ENCODE data around the gene PTH1R. TPM values are rescaled to one million over a fixed set of nuclear protein-coding genes. Genes with fewer than 3 reads are reported as not detected.

Gene PTH1R
- total and polyA plus RNA-seq, 10 of the 15 experiments (the other 5 are each of a cell fraction or from before 2014, with no cell fraction given) = not detected

DNA sequence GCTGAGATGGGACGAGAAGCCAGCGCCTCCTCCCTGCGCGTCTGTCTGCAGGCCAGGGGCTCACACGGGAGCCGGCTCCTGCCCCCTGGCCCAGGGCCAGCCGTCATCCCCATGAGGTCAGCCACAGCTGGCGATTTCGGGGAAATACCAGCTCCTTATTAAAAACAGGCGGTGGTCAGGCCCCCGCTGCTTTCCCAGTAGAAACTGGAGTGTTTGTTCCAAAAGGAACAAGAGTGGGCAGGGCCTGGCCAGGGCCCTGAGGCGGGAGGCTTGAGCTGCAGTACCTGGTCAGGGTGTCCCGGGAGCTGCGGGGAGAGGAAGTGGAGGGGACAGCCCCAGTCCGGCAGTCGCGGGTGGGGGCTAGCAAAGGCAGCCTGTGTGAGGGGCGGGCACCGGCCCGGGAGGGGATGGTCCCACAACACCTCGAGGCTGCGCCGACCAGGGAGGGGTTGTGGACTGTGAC lies 32.1 kb upstream of the PTH1R start (continued):
- TF ChIP-seq, protein P1, sequence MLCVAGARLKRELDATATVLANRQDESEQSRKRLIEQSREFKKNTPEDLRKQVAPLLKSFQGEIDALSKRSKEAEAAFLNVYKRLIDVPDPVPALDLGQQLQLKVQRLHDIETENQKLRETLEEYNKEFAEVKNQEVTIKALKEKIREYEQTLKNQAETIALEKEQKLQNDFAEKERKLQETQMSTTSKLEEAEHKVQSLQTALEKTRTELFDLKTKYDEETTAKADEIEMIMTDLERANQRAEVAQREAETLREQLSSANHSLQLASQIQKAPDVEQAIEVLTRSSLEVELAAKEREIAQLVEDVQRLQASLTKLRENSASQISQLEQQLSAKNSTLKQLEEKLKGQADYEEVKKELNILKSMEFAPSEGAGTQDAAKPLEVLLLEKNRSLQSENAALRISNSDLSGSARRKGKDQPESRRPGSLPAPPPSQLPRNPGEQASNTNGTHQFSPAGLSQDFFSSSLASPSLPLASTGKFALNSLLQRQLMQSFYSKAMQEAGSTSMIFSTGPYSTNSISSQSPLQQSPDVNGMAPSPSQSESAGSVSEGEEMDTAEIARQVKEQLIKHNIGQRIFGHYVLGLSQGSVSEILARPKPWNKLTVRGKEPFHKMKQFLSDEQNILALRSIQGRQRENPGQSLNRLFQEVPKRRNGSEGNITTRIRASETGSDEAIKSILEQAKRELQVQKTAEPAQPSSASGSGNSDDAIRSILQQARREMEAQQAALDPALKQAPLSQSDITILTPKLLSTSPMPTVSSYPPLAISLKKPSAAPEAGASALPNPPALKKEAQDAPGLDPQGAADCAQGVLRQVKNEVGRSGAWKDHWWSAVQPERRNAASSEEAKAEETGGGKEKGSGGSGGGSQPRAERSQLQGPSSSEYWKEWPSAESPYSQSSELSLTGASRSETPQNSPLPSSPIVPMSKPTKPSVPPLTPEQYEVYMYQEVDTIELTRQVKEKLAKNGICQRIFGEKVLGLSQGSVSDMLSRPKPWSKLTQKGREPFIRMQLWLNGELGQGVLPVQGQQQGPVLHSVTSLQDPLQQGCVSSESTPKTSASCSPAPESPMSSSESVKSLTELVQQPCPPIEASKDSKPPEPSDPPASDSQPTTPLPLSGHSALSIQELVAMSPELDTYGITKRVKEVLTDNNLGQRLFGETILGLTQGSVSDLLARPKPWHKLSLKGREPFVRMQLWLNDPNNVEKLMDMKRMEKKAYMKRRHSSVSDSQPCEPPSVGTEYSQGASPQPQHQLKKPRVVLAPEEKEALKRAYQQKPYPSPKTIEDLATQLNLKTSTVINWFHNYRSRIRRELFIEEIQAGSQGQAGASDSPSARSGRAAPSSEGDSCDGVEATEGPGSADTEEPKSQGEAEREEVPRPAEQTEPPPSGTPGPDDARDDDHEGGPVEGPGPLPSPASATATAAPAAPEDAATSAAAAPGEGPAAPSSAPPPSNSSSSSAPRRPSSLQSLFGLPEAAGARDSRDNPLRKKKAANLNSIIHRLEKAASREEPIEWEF (IDR thresholded peaks at IDR 0.05; ENCODE audit: insufficient replicate concordance, low read depth, low read length) = no peak
- TF ChIP-seq TAF1 (IDR thresholded peaks at IDR 0.05; ENCODE audit: borderline replicate concordance, low read depth, low read length) (no peak), SUPT20H (IDR thresholded peaks at IDR 0.05; ENCODE audit: borderline replicate concordance, control insufficient read depth, low read depth, low read length) (no peak), CREB1 (IDR thresholded peaks at IDR 0.05; ENCODE audit: low read depth) (no peak), SRF (IDR thresholded peaks at IDR 0.05; ENCODE audit: low read depth in 2 of 2, low read length in 2 of 2) (no peak), IKZF1 (conservative IDR thresholded peaks at IDR 0.05) (no peak; the same call in 1 of the 2 replicates), ZNF622 (IDR thresholded peaks at IDR 0.05) (no peak), SPI1 (IDR thresholded peaks at IDR 0.05; ENCODE audit: borderline replicate concordance, insufficient read depth, low read depth, low read length) (peak; percentile 59), DPF2 (IDR thresholded peaks at IDR 0.05) (0 out of 2 replicates have a peak, but pooled peaks have one; percentile 66), FOXK2 (IDR thresholded peaks at IDR 0.05) (no peak), ZZZ3 (IDR thresholded peaks at IDR 0.05; ENCODE audit: control insufficient read depth, insufficient read length, low read depth) (no peak), NR2F1 (conservative IDR thresholded peaks at IDR 0.05) (peak; percentile 62; the same call in 1 of the 2 replicates), STAT1 (conservative IDR thresholded peaks at IDR 0.05) (no peak), HDGF (IDR thresholded peaks at IDR 0.05) (no peak; the same call in 1 of the 2 replicates), ZNF24 (IDR thresholded peaks at IDR 0.05) (no peak), MEF2B (IDR thresholded peaks at IDR 0.05; ENCODE audit: partially characterized antibody, poor library complexity, severe bottlenecking) (peak; percentile 33)
- TF ChIP-seq, protein P2, sequence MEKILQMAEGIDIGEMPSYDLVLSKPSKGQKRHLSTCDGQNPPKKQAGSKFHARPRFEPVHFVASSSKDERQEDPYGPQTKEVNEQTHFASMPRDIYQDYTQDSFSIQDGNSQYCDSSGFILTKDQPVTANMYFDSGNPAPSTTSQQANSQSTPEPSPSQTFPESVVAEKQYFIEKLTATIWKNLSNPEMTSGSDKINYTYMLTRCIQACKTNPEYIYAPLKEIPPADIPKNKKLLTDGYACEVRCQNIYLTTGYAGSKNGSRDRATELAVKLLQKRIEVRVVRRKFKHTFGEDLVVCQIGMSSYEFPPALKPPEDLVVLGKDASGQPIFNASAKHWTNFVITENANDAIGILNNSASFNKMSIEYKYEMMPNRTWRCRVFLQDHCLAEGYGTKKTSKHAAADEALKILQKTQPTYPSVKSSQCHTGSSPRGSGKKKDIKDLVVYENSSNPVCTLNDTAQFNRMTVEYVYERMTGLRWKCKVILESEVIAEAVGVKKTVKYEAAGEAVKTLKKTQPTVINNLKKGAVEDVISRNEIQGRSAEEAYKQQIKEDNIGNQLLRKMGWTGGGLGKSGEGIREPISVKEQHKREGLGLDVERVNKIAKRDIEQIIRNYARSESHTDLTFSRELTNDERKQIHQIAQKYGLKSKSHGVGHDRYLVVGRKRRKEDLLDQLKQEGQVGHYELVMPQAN (conservative IDR thresholded peaks at IDR 0.05) = peak; percentile 25; the same call in 1 of the 2 replicates

All from GM12878 (cell line).